Epithelial cell of proximal tubule (primary cell): Measurements from ENCODE around the gene PRM2. TPM values are rescaled to one million over a fixed set of nuclear protein-coding genes. Genes with fewer than 3 reads are reported as not detected.
A peak's percentile ranks its signal among the peaks of the same experiment; 100 is the strongest.

Source experiments
- DNase-seq: peaks from one replicate; pipeline ENCODE4 v3.0.0-alpha.2; 2011; ENCODE audit warnings: low read depth
- H3K4me3 ChIP-seq: 2 replicates; pipeline ENCODE4 v1.5.1; 2011; ENCODE audit warnings: low read depth, mild to moderate bottlenecking, low read length
- CTCF ChIP-seq: conservative IDR thresholded peaks from 2 replicates; pipeline ENCODE4 v1.5.1; 2012; ENCODE audit warnings: low read depth, mild to moderate bottlenecking, low read length
- total RNA-seq: library from RNA; depleted of rRNA; stranded (reverse); fragments of >200 nt; gene quantifications from 2 replicates; pipeline ENCODE4 v1.2.3, GENCODE V29; 2015

The PRM2 gene
- total RNA-seq, 1 donor from 2014 or later = not detected

- H3K4me3 ChIP-seq = no peak overlapping the region
- no peak for DNase-seq
- no peak for TF ChIP-seq CTCF
Observed at GRCh38 chr16:11265124-11265523, 11.2 kb downstream of the PRM2 start.

- DNase-seq = no peak
- TF ChIP-seq CTCF = no peak
- H3K4me3 ChIP-seq = no peak overlapping the region
Observed at GRCh38 chr16:11264155-11264832, 12.0 kb downstream of the PRM2 start.

GRCh38 chr16:11263737-11264136 lies 12.5 kb downstream of the PRM2 start:
- no peak for TF ChIP-seq CTCF
- no peak overlapping the region for H3K4me3 ChIP-seq
- no peak for DNase-seq

- no peak for DNase-seq
- TF ChIP-seq CTCF = peak; percentile 38
- H3K4me3 ChIP-seq = no peak overlapping the region
Observed at GRCh38 chr16:11262915-11263314, 13.4 kb downstream of the PRM2 start.

GRCh38 chr16:11260596-11260966 lies 15.7 kb downstream of the PRM2 start:
- no peak overlapping the region for H3K4me3 ChIP-seq
- TF ChIP-seq CTCF = no peak
- DNase-seq = no peak

- no peak overlapping the region for H3K4me3 ChIP-seq
- no peak for DNase-seq
- TF ChIP-seq CTCF = no peak
Observed at GRCh38 chr16:11259655-11260595, 16.4 kb downstream of the PRM2 start.
